HG03045 (cell line): ENCODE measurements around the gene KCNK6.
"Not testable (repeated sequence)": the region's sequence is repeated elsewhere in the genome, so short reads cannot be mapped to it uniquely, and the experiment has no call there.

Experiments used
- ATAC-seq: cut with Tn5 transposase; IDR thresholded peaks from one replicate; pipeline ENCODE4 v1.9.1; 2021; ENCODE audit warnings: mild to moderate bottlenecking, moderate library complexity; ENCODE audit not compliant: unreplicated experiment

KCNK6 gene

GRCh38 chr19:38360839-38361631 lies 41.4 kb downstream of the KCNK6 start:
- no peak for ATAC-seq

GRCh38 chr19:38361633-38362075 lies 42.0 kb downstream of the KCNK6 start:
- ATAC-seq: peak; percentile 48

DNA sequence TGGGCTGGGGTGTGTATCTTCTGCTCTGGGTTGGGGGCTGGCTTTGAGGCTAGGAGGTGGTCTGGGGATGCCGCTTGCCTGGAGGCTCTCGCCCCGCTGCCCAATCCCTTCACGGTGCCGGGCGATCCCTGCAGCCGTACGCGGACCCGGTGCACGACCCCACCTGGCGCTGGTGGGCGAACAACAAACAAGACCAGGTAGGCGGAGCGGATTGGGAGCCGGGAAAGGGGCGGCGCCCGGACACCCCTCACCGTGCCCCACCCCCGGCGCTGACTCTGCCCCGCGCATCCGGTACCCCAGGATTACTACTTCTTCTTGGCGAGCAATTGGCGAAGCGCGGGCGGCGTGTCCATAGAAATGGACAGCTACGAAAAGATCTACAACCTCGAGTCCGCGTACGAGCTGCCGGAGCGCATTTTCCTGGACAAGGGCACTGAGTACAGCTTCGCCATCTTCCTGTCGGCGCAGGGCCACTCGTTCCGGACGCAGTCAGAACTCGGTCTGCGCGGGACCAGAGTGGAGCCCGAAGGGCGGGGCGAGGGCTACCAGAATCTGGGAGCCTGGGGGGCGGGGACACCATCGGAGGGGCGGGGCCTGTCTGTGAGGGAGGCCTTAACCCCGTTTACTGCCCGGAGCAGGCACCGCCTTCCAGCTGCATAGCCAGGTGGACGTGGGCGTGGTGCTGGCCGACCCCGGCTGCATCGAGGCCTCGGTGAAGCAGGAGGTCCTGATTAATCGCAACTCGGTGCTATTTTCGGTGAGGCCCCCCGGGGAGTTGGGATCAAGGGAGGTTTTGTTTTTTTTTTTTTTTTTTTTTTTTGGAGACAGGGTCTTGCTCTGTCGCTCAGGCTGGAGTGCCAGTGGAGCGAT lies 42.7 kb downstream of the KCNK6 start:
- ATAC-seq: peak; percentile 47

- ATAC-seq: not testable (repeated sequence)
These were observed 43.5 kb downstream of the KCNK6 start for GRCh38 chr19:38362946-38363688.

GRCh38 chr19:38367041-38367440 lies 47.4 kb downstream of the KCNK6 start:
- no peak for ATAC-seq

DNA sequence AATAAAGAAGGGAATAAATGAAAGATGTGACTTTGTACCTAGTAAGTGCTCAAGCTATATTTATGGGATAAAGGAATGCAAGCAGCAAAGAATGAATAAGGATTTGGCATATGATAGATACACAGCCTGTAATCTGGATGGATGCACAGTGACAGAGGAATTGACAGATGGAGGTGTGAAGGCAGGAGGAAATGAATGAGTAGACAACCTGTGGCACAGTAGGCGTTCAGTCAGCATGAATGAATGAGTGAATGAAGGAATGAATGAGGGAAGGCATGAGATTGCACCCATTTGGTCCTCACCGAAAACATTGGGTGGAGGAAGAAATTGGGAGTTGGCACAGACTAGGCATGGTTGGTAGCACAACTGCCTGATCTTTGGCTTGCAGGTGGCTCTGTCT lies 49.9 kb downstream of the KCNK6 start:
- no peak for ATAC-seq

- ATAC-seq: no peak
These were observed 50.7 kb downstream of the KCNK6 start for GRCh38 chr19:38370299-38370698.

- no peak for ATAC-seq
These were observed 51.4 kb downstream of the KCNK6 start for GRCh38 chr19:38371081-38371480.

DNA sequence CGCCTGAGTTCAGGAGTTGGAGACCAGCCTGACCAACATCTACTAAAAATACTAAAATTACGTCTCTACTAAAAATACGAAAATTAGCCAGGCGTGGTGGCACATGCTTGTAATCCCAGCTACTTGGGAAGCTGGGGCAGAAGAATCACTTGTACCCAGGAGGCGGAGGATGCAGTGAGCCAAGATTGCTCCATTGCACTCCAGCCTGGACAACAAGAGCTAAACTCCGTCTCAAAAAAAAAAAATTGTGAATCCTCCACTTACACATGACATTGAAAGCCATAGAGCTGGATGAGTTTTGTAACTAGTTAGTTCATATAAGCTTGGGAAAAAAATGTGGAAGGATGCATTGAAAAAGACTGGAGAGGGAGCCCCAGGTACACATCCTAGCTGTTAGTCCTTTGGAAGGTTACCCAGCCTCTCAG lies 54.3 kb downstream of the KCNK6 start:
- ATAC-seq: no peak

GRCh38 chr19:38374332-38375097 lies 54.9 kb downstream of the KCNK6 start, which contains the start of gene PSMD8:
TSS of gene PSMD8 (plus strand) at chr19:38374571. CDS start at chr19:38374602, 31 bp downstream.
- peak; percentile 93 for ATAC-seq

DNA sequence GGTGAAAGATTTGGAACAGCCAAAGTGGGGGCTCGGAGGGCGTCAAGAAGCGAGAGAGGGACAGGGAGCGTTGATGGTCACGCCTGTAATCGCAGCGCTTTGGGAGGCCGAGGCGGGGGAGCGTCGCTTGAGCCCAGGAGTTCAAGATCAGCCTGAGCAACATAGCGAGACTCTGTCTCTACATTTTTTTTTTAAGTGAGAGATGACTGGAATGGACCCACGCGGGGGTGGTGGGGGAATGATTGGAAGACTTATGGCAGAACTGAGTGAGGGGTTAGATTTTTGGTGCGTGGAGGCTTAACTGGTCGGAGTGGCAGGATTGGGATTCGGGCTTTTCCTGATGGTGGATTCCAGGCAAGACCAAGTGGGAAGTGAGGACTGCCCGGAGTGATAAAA lies 55.5 kb downstream of the KCNK6 start:
- no peak for ATAC-seq

DNA sequence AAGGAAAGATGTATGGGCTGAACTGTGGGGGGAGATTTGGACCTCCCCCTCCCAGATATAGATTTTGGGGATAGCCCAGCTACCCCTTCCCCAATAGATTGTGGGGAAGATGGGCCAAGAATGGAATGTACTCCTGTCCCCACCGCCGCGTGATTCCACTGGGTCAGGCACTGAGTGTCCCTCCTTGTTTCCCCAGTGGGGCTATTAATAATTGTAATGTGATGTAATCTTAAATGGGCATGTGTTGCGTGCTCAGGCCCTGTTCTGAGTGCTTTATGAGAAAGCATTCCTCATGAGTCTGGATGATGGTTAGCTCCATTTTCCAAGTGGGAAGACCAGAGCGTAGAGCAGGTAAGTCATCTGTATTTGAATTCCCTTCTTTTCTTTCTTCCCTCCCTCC lies 56.1 kb downstream of the KCNK6 start:
- no peak for ATAC-seq

GRCh38 chr19:38376576-38376975 lies 56.9 kb downstream of the KCNK6 start:
- ATAC-seq: no peak

DNA sequence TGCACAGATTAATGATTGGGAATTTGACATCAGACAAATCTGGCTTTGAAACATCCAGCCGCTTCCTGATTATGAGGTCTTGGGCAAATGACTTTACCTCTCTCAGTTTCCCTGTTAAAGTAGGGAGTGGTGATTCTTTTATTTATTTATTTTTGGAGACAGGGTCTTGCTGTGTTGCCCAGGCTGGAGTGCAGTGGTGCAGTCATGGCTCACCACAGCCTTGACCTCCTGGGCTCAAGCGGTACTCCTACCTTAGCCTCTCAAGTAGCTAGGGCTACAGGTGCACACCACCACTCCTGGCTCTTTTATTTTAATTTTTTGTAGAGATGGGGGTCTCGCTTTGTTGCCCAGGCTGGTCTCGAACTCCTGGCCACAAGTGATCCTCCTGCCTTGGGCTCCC lies 57.4 kb downstream of the KCNK6 start:
- ATAC-seq: no peak

DNA sequence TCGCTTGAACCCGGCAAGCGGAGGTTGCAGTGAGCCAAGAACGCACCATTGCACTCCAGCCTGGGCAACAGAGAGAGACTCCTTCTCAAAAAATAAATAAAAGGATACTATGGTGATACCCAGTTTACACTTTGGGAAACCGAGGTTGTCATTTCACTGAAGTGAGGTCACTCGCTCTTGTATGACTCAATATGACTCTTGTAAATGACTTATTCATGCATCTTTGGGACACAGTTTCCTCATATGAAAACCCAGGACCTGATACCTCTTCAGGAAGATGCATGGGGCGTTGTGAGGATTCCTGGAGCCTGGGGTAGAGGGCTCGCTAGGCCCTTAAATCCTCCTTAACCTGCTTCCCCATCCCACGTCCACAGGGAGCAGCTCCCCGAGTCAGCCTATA lies 59.2 kb downstream of the KCNK6 start:
- no peak for ATAC-seq

- ATAC-seq: no peak
These were observed 61.5 kb downstream of the KCNK6 start for GRCh38 chr19:38381138-38381537.
